HG03354 (cell line): ENCODE results near the gene TASOR2.

ENCODE experiments used
- ATAC-seq: cut with Tn5 transposase; IDR thresholded peaks from one replicate; pipeline ENCODE4 v1.9.1; 2021; ENCODE audit warnings: mild to moderate bottlenecking; ENCODE audit not compliant: unreplicated experiment, poor library complexity, severe bottlenecking

Gene TASOR2

GRCh38 chr10:5684318-5684970, at the start of gene TASOR2:
Gene TASOR2, plus strand, starts transcription at chr10:5684838. Its CDS starts 35,805 bp downstream, at chr10:5720643.
- ATAC-seq, result peak; percentile 79

- ATAC-seq, result no peak
Measured at GRCh38 chr10:5634918-5635317, 49.7 kb upstream of the TASOR2 start.

GRCh38 chr10:5638494-5638893, 46.1 kb upstream of the TASOR2 start:
- no peak for ATAC-seq

GRCh38 chr10:5639066-5639465, 45.6 kb upstream of the TASOR2 start:
- ATAC-seq, result no peak

DNA sequence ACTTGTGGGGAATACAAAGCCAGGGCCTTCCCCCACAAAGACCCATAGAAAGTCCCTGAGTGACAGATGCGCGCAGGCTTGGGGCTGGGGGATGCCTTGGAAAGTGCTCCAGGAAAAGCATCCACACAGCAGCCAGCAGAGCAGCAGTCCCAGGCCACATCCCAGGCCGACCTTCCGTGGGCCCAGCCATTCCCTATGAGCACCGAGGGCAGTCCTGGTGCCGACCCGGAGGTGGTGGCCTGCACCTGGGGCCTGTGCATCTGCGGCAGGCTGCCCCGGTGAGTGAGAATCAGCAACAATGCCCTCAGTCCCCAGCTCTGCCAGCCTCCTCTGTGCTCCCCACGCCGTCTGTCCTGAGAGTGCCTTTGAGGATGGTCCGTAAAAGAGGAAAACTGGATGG, 44.6 kb upstream of the TASOR2 start:
- no peak for ATAC-seq

- ATAC-seq, result no peak
Measured at GRCh38 chr10:5640501-5640900, 44.1 kb upstream of the TASOR2 start.

- no peak for ATAC-seq
Measured at GRCh38 chr10:5641501-5641900, 43.1 kb upstream of the TASOR2 start.

DNA sequence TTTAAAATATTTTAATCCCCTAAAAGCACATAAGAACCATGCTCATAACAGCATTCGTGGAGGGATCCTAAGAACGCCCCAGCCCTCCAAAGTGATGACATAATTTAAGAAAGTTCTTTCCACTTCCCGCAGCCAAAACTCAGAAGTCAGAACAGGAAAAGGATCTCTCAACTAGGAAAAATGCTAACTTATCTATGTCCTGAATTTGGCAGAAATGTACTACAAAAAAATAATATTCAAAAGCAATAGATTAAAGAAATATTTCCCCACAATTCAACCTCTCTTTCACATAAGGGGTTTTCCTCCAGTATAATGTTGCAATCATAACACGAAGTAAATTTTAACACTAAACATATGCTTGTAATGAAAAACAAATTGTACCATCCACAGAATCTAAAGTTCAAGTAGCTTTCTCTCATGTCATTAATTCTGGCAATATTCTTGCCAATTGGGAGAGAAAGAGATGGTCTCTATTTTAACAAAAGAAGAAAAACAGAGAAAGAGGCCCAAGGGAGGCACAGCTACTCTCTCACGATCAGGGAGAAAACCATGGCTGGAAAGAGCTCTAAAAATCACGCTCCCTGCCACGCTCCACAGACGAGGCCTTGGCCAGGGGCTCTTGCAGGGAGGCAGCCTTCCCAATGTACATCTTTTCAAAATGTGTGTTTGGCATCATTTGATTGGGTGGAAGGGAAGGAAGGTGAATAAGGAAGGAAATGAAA, 41.1 kb upstream of the TASOR2 start:
- ATAC-seq, result no peak

DNA sequence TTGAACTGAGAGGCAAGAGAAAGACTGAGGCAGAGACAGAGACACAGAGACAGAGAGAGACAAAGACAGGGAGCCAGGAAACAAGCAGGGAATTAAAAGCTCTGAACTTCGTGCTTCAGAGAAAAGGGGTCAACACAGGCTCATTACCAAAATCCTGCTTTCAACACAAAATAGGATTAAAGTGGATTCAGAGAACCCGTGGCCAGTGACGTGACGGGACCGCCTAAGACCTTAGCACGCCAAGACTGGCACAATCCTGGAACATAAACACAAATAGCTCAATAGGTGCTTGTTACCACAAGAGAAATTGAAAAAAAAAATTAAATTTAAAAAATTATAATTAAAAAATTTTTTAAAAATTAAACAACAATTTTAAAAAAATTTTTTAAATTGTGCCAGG, 39.7 kb upstream of the TASOR2 start:
- ATAC-seq, result no peak

DNA sequence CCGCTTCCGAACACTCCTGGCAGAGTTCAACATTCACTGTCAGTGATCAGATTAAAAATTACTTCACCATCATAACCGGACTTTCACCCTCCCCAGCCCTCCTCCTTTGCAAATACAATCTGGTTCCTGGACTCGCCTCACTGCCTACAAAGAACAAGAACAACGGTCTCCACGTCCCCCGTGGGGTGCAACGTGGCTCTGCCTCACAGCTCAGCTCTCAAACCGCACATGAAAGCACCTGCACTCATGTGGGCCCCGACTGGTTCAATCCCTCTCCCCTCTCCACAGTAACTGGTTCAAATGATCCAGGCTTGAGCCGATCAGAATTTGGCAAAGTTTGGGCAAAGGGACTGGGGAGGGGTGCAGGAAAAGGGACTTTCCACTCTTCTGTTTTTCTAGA, 39.3 kb upstream of the TASOR2 start:
- ATAC-seq, result peak; percentile 64

DNA sequence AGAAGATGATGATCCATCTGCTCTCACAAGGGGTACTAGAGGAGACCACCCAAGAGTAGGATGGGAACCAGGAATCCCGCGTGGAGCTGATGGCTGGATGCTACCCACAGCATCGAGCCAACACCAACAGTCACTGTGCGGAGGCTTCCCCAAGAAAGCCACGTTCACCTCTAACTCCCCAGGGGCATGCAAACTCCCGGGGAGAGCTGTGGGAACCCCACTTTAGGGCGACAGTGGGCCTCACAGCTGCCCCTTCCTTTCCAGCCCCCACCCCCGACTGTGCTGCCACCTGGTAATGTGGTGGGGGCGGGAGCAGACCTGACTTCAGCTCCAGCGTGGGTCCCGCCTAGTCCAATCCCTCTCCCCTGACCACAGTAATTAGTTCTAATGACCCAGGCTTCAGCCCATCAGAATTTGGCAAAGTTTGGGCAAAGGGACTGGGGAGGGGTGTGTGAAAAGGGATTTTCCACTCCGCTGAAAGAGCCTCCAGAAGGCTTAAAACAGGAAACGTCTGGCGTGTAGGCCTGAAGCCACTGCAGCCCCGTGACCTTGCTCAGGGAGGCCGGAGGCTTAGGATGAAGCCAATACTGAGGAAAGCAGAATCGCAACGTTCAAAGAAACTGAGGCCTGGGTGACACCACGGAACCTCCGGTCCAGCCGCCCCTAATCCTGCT, 38.6 kb upstream of the TASOR2 start:
- peak; percentile 34 for ATAC-seq

GRCh38 chr10:5647507-5648240, 37.0 kb upstream of the TASOR2 start:
- no peak for ATAC-seq

DNA sequence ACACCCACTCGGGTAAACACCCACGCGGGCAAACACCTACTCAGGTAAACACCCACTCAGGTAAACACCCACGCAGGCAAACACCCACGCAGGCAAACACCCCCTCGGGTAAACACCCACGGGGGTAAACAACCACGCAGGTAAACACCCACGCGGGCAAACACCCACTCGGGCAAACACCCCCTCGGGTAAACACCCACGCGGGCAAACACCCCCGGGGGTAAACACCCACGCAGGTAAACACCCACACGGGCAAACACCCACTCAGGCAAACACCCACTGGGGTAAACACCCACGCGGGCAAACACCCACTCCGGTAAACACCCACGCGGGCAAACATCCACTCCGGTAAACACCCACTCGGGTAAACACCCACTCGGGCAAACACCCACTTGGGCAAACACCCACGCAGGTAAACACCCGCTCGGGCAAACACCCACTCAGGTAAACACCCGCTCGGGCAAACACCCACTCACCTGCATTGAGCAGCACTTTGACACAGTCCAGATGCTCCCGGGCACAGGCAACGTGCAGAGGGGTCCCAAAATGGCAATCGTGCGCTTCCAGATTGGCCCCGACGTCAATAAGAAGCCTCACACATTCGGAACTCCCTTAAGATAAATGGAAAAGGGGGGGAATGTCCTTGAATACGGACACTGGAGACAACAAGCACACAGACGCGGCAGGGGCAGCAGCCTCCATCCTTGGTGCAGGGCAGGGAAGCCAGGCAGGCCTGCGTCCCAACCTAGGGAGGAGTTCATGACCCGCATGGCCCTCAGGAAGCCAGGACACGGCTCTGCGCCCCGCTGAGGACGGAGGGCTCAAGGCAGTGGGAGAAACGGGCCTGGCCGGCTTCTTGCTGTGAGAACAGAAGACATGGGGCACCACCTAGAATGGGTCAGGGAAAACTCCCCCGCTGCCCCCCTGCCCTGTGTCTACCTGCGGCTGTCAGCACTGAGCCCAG, 35.9 kb upstream of the TASOR2 start:
- no peak for ATAC-seq

DNA sequence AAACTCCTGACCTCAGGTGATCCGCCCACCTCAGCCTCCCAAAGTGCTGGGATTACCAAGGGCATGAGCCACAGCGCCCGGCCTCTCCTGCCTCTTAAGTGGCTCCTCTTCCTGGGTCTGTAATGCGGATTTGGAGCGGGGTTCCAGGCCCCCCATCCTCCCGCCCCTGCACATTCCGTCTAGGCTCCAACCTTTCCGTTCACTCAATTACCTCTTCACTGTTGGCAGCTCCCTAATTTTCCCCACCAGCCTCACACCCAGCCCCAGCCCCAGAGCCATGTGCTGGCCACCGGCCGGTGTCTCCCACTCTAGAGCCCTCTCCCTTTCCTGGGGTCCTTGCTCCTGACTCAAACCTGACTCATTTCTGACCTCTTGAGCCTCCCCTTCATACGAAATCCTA, 34.9 kb upstream of the TASOR2 start:
- no peak for ATAC-seq

DNA sequence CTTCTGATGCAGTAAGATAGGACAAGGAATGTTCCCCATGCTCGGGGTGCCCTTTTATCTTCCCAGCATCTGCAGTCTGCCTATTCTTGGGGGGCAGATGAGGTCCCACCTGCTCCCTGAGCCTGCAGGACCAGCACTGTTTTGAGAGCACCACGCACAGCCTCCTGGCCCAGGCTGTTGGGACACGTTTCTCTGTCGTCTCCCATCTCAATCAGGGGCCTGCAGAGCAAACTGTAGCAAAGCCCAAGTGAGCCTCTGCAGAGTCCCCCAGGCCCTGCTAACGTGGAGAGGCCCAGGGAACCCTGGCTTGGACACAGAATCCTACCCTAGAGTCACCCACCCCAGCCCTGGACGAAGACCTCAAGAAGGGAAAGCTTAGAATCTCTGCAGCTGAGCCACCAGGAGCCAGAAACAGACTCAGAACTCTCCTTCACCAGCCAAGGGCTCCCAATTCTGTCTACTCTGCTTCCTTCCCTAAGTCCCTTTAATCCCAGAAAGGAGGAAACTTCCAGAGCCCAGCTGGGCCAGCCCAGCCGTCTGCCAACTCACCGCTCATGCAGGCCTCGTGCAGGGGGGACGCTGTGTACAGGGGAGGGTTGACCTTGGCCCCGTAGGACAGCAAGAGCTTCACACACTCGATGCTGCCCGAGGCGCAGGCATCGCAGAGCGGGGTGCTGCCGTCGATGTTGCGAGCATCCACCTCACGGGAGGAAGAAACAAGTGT, 33.8 kb upstream of the TASOR2 start:
- no peak for ATAC-seq

GRCh38 chr10:5651388-5651764, 33.3 kb upstream of the TASOR2 start:
- no peak for ATAC-seq

DNA sequence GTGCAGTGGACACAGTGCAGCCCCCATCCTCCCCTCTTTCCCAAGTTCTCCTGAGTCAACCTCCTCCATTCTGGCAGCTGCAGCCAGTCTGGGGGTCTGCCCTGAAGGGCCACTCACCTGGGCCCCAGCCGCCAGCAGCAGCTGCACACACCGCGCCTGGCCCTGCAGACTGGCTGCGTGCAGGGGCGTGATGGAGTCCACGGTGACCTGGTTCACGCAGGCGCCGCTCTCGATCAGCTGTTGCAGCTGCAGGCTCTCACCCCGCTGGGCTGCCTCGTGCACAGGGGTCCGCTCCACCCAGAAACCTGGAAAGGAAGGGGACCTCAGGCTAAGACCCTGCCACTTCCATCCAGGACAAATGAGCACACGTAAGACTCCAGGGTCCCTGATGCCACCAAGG, 31.9 kb upstream of the TASOR2 start:
- ATAC-seq, result no peak

DNA sequence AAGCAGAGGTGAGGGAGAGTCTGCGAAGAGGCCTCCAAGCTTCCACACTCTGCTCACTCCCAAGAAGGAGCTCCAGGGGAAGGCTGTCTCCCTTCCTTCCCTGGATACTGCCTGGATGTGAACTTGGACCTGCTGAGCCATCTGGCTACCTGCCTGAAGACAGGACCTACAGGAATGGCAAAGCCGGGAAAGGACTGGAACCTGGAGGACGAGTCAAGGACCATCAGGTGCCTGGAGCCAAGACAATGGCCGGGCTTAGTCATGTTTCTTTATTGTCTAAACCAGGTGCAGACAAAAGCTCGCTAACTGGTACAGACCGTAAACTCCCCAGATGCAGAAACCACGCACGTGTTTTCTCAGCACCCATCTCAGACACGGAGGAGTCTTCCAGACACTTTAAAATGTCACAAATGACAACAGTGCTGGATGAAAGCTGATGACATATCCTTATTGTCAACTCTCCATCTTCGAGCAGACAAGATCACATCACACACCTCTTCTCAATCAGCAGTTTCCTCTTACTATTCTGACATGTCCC, 30.4 kb upstream of the TASOR2 start:
- ATAC-seq, result no peak
